ENCODE results near the gene BBS9.

The BBS9 gene

GRCh38 chr7:33326485-33326848, 197.1 kb downstream of the BBS9 start:
- no peak for DNase-seq
- intact Hi-C loops (cut with DNase I) = no loop called here

GRCh38 chr7:33327427-33327826, 198.1 kb downstream of the BBS9 start:
- intact Hi-C loops (cut with DNase I) = no loop called here
- no peak for DNase-seq

GRCh38 chr7:33334349-33334748, 205.0 kb downstream of the BBS9 start:
- intact Hi-C loops (cut with DNase I) = no loop called here
- peak in 1 of 42 donors; percentile 20 for DNase-seq

- intact Hi-C loops (cut with DNase I) = no loop called here
- no peak for DNase-seq
These were observed 207.5 kb downstream of the BBS9 start for GRCh38 chr7:33336820-33337219.

- no peak for DNase-seq
- intact Hi-C loops (cut with DNase I) = no loop called here
These were observed 209.9 kb downstream of the BBS9 start for GRCh38 chr7:33339074-33339790.

GRCh38 chr7:33346055-33346454, 216.7 kb downstream of the BBS9 start:
- DNase-seq = no peak
- intact Hi-C loops (cut with DNase I) = no loop called here

GRCh38 chr7:33350577-33350976, 221.2 kb downstream of the BBS9 start:
- no peak for DNase-seq
- intact Hi-C loops (cut with DNase I) = no loop called here

- intact Hi-C loops (cut with DNase I) = no loop called here
- DNase-seq = no peak
These were observed 222.3 kb downstream of the BBS9 start for GRCh38 chr7:33351709-33352108.

- intact Hi-C loops (cut with DNase I) = no loop called here
- no peak for DNase-seq
These were observed 224.8 kb downstream of the BBS9 start for GRCh38 chr7:33354201-33354600.

- intact Hi-C loops (cut with DNase I) = no loop called here
- no peak for DNase-seq
These were observed 226.0 kb downstream of the BBS9 start for GRCh38 chr7:33355386-33355785.

GRCh38 chr7:33356336-33356735, 227.0 kb downstream of the BBS9 start:
- no peak for DNase-seq
- intact Hi-C loops (cut with DNase I) = no loop called here

GRCh38 chr7:33357846-33358245, 228.5 kb downstream of the BBS9 start:
- DNase-seq = no peak
- intact Hi-C loops (cut with DNase I) = no loop called here

GRCh38 chr7:33369888-33370287, 240.5 kb downstream of the BBS9 start:
- intact Hi-C loops (cut with DNase I) = no loop called here
- DNase-seq = no peak

GRCh38 chr7:33373195-33373594, 243.8 kb downstream of the BBS9 start:
- no peak for DNase-seq
- intact Hi-C loops (cut with DNase I) = no loop called here

- intact Hi-C loops (cut with DNase I) = no loop called here
- DNase-seq = peak in 31 of 42 donors; percentile 5 to 74 (median 26)
These were observed 250.6 kb downstream of the BBS9 start for GRCh38 chr7:33379891-33380525.

GRCh38 chr7:33388332-33388731, 259.0 kb downstream of the BBS9 start:
- intact Hi-C loops (cut with DNase I) = no loop called here
- no peak for DNase-seq

- intact Hi-C loops (cut with DNase I) = no loop called here
These were observed 262.8 kb downstream of the BBS9 start for GRCh38 chr7:33392148-33392547.

GRCh38 chr7:33393770-33394169, 264.4 kb downstream of the BBS9 start:
- DNase-seq = no peak
- intact Hi-C loops (cut with DNase I) = no loop called here

More at GRCh38 chr7:33392148-33392547, 262.8 kb downstream of the BBS9 start:
- no peak for DNase-seq

GRCh38 chr7:33395340-33395739, 266.0 kb downstream of the BBS9 start:
- intact Hi-C loops (cut with DNase I) = no loop called here
- no peak for DNase-seq

- no peak for DNase-seq
- intact Hi-C loops (cut with DNase I) = no loop called here
These were observed 270.3 kb downstream of the BBS9 start for GRCh38 chr7:33399528-33400213.

GRCh38 chr7:33400214-33400538, 270.8 kb downstream of the BBS9 start:
- intact Hi-C loops (cut with DNase I) = no loop called here
- DNase-seq = no peak

All from head of caudate nucleus (tissue), 42 donors.